Amygdala (tissue), 56 donors: ENCODE measurements around the gene NAV2.

ENCODE experiments used
- DNase-seq, 56 donors: peaks; one replicate each; lab custom pipeline; 2025; lab: John Stamatoyannopoulos, UW

The NAV2 gene

DNA sequence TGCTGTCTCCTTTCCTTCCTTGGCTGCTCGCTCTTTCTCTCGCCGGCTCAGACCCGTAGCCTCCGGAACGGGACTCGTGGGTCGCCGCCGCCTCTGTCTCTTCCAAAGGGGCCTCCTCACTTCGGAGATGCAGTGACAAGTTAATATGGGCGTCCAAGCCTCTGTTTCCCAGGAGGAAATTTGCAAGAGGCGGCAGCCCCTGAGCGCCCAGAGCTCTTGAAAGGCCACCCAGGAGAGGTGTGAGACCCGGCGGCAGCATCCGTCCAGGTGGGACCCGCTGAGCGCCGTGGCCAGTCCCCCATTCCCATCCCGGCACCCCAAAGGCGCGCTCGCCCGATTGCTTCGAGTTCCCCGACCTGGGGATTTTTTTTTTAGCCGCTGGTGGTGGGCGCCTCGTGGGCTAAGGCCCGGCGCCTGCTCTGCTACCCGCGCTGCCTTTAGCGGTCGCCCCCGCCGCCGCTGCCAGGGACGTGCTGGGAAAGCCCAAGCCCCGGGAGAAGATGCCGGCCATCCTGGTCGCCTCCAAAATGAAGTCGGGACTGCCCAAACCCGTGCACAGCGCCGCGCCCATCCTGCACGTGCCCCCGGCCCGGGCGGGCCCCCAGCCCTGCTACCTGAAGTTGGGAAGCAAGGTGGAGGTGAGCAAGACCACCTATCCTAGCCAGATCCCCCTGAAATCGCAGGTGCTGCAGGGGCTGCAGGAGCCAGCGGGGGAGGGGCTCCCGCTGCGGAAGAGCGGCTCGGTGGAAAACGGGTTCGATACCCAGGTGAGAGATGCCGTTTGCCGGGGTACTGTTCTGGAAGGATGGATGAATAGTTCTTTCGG lies 772 bp downstream of the NAV2 start:
- peak in 2 of 56 donors; percentile 33 to 52 for DNase-seq

DNA sequence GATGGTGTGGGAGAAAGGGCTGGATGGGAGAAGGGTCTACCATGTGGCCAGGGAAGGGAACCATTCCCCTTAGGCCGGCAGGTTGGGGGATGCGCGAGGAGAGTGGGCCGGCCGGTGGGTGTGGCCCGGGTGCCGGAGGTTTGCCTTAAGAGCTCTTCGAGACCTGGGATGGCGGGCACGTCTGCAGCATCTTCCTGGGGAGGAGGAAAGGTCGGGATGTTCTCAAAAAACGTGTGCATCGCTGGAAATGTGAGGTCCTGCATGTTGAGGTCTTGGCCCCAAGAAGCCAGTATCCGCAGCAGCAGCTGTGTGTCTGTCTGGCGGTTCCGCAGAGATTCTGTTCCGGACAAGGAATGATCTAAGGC lies 1.4 kb downstream of the NAV2 start:
- peak in 1 of 56 donors; percentile 36 for DNase-seq

DNA sequence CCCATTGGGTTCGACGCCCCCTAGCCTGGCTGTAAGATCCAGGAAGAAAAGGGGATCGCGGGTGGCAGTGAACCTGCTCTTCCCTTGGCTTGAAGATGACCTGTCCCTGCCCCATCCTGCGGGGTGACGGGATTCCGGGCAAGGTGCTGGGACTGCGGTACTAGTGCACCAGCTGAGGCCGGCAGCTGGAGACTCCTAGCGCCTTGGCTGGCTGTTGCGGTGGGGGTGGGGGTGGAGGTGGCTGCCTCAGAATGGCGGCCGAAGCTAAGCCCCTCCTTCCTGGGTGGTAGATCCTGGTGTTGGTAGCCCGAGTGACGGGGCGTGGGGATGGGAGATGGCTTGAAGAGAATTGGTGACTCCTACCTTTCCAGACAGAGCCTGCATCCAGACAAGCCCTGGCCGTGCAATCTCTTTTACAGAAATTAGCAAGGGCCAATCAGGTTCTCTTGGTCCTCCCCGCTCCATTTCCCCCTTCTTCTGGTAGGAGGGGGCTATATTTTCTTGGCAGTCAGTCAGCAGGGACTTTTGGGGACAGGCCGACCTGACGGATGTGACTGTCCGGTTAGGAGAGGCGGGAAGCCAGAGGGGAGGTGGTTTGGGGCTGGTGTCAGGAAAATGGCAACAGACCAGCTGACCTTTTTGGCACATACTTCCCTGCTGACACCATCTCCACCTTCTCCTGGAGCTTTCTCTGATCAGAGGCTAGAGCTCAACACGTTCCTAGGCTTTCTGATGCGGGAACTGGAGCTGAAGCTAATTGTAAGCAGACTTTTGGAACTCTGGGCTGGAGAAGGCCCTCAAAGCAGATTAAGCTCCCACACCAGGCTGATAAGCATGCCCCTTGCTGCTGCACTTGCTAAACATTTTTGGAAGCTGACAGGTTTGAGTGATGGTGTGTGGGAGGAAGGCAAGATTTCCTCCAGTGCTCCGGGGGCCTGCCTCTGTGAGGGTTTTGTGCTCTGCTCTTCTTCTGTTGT lies 2.0 kb downstream of the NAV2 start:
- peak in 34 of 56 donors; percentile 22 to 68 (median 48) for DNase-seq

DNA sequence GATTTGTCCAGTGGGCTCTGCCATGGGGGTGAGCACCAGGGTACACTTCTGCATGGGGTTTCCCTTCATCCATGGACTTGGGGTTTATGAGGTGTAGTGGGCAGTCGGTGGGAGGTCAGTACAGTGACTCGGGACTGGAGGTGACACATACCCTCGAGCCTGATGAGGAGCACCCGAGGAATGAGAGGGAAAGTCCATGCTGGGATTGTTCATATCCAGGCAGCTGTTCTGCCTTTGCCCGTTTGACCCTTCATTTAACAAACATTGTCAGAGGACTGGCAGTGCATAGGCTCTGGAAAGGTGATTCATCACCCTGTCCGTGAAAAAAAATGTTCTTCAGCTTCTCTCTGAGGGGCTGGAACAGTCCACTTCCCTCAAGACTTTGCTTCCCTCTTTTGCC lies 2.7 kb downstream of the NAV2 start:
- DNase-seq: no peak

DNA sequence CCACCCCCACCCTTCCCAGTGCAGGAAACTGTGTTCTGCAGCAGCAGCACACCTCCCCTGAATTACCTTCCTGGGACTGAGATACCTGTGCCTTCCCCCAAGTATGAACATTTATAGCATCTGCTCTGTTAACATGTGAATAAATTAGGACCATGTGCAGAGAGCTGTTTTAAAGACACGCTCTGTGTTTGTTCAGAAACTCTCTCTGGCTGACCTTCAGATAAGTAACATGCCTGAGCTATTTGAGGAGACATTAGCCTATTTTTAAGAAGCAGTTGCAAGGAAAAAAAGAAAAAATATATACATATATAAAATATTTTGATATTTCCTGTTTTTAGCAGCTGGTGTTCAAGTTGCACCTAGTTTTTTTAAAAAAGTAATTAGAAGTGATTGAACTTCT lies 5.4 kb downstream of the NAV2 start:
- DNase-seq: no peak

DNA sequence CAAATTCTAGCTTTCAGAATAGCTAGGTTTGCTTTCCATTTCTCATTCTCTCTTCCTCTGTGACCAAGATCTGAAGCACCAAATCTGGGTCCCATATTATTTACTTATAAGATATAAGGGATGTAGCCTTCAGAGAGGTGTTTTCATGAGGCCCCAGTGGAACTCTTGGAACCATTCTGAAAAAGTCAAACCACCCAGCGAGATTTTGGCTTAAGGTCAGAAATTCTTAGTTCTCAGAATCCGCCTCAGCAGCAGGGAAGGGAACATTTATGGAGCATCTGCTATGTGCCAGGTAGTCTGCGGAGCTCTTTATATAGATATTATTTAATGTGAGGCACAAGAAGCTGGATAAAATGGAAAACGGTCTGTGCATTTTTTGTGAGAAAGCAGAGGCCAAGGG lies 6.3 kb downstream of the NAV2 start:
- DNase-seq: no peak

DNA sequence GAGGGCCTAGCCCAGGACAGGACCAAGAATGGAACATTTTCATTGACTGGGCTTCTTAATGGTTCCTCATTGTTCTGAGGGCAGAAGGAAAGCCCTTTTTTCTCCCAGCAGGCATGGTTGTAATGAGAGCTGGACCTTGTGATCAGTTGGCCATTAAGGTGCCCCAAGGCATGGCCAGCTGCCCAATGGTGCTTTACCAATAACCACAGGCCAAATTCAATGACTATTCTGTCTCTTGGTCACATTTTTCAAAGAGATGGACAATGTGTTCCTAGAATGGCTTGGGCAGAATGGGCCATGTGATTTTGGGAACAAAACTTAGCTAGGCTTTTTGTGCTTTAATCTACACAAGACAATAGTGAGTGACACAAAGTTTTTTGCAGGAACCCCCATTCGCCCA lies 7.3 kb downstream of the NAV2 start:
- DNase-seq: peak in 28 of 56 donors; percentile 17 to 72 (median 46)

DNA sequence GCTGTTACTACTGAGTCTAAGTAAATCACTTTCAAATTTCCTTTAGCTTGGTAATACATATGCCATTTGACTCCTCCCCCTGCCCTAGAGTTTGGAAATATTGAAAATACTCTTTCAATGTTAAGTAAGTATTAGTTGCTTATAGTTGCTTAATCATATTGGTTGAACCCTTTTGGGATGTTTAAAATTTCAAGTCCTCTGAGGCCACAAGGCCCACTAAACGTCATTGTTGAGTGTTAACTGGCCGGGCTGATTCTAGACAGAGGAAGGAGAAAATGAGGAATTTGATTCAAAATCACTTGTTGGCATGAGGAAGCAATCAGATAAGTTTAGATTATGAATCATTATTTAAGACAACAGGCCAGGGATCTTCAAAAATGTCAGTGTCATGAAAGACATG lies 8.5 kb downstream of the NAV2 start:
- DNase-seq: no peak

DNA sequence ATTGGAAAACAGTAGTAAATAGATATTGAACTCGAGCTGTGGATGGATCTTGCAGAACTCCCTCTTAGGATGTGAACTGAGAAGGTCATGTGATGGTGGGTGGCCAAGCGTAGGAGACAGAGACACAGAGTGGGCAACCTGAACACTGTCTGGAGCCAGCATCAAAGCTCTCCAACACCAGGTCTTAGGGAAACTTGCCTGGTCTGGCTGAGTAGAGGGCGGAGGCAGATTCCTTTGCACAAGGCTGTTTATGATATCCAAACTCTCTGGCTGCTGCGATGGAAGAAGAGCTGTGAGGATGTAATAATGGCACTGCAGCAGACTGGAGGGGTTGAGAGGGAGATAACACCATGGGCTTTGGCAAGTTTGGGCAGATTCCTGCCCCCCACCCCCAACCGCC lies 10.1 kb downstream of the NAV2 start:
- no peak for DNase-seq

DNA sequence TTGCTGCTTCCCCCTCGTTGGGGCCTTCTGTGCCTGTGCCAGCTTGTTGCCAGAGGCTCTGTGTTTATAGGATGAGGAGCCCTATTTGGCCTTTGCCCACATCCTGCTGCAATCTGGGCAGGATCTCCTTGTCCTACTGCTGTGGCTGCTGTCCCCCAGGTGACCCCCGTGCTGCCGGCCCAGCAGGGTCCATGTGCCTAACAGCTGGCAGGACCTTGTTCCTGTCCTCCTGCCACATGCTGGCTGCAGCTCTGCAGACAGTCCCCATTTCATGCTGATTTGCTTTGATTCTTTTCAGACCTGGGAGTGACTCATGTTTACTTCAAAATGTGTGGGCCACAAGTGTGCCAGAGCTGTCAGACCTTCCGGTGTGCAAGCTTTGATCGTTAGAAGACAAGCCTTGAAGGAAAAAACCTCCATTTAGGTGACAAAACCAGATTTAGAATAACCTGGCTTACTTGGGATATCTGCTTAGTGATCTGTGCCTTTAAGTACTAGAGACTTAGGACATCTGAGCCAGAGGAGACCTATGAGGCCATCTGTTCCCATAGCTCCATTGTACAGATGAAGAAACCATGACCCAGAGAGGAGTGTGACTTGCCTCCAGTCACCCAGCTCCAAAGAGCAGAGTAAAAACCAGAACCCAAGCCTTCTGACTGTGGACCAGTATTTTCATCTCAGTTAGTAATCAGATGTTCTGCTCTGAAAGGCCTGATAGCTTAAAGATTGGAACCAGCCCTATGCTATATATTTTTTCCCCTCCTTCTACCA lies 11.1 kb downstream of the NAV2 start:
- peak in 8 of 56 donors; percentile 17 to 40 (median 28) for DNase-seq

DNA sequence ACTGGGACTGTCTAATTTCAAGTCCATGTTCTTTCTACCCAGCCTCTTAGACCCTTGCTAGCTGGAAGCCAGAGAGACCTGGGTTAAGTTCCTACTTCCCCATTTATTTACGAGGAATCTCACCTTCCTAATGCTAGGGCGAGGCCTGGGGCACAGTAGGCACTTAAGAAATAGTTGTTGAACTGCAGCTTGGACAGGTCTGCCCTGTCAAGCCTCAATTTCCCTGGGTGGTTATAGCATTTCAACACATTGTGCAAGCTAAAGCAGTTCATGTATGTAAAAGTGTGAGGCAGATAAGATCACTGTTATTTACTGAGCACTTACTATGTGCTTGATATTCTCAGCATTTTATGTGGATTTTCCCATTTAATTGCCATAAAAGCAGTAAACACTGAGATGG lies 12.1 kb downstream of the NAV2 start:
- DNase-seq: no peak

DNA sequence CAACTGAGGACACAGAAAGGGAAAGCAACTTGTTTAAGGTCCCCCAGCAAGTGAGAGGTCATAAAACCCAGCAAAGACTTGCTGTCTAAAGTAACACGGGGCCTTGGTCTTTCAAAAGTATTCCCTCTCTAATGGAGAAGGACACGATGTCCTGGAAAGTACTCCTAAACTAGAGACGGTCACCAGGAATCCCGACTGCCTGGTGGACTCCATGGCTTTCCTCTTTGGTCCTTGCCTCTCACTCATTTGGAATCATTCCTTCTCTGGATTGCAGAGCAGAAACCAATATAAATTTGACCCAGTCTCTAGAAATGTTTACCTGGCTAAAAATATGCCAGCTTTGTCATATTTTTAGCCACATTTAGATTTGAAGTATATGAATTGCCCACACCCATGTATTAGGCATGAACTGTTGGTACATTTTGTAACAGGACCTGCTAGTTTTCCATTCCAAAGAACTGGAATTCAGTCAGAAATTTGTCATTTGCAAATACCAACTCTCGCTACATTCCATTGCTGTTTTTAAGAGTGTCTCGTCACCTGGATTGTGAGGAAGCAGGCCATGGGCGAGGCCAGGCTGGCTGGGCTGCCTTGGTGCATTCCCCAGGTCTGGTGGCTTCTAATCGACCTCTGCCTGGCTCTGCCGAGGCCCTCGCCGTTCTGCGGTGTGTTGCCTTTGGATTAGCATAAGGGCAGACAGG lies 12.9 kb downstream of the NAV2 start:
- no peak for DNase-seq

DNA sequence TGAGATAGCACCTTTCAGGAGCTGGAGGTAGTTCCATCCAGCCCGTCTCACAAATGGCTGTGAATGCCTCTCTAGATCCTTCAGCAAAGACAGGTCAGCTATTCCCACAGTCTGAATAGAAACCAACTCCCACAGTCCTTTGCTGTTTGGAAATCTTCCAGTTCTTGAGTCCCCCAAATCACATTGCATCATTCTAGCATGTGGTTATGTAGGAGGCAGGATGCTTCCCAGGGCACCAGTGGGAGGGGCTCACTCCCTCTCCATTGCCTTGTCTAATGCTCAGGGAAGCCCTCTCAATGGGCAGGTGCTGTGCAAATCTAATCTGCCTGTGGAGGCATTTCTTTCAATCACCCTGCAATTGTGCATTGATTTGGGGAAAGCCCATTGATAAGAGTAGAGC lies 14.6 kb downstream of the NAV2 start:
- peak in 21 of 56 donors; percentile 18 to 68 (median 40) for DNase-seq

DNA sequence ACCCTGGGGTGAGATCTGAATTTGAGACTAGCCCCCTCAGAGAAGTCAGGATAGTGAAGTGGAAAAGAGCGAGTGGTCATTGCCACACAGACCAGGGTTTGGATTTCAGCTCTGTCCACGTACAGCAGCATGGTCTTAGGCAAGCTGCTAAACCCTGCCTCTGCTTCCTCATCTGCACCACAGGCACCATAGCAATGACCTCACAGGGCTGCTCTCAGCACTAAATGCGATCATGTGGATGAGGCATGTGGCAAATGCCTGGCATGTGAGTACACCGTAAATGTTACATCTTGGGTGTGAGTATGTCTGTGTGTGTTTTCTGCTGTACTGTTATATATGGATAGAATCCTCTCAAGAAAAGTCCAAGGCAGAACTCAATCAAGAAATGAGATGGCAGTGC lies 15.8 kb downstream of the NAV2 start:
- DNase-seq: no peak

DNA sequence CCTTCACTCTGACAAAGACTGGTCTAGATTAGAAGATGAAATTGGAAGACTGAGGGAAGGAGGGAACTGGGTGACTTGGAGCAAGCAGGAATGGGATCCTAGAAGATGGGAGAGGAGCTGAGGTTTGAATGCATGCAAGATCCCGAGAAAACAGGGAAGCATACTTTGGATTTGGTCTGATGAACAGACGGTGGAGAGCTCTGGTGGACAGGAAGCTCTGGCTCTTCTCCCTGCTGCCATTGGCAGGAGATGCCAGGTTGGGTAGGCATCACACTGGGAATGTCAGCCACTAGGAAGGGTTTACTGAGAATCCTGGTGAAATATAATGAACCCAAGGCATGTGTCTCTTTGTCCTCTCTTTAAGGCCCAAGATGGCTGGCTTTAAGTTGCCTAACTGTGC lies 16.5 kb downstream of the NAV2 start:
- no peak for DNase-seq

DNA sequence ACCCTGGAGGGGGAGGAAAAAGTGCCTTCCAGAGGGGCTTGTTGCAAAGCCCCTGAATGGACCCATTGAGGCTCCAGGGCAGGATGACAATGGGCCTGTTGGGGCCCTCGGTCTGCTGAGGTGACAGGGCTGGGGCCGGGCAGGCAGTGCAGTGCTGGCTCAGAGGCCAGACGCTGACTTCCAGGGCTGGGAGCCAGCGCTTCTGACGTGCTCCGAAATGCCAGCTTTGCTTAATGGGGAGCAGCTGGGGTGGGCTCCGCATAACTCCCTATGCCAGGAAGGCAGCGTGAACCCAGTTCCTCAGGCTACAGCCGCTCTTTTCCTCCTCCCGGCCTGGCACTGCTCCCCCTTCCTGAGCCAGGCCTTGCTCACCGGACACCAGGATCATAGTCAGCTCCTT lies 17.7 kb downstream of the NAV2 start:
- peak in 44 of 56 donors; percentile 20 to 79 (median 52) for DNase-seq

DNA sequence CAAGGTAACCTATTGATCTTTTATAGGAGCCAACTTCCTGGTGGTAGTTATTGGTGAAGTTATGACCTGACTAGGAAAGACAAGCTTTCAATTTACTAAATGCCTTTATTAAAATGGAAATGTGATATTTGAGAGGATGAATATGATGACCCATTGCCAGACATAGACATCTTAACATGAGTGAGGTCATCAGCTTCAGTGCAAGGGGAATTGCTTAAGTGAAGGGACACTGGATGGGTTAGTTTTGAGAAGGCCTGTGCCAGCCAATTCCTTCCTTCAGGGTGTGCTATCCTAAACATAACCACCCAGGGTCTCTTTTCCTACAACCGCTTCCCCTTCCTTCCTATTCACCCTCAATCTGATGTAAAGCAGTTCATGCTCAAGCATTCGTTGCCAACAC lies 21.5 kb downstream of the NAV2 start:
- no peak for DNase-seq

DNA sequence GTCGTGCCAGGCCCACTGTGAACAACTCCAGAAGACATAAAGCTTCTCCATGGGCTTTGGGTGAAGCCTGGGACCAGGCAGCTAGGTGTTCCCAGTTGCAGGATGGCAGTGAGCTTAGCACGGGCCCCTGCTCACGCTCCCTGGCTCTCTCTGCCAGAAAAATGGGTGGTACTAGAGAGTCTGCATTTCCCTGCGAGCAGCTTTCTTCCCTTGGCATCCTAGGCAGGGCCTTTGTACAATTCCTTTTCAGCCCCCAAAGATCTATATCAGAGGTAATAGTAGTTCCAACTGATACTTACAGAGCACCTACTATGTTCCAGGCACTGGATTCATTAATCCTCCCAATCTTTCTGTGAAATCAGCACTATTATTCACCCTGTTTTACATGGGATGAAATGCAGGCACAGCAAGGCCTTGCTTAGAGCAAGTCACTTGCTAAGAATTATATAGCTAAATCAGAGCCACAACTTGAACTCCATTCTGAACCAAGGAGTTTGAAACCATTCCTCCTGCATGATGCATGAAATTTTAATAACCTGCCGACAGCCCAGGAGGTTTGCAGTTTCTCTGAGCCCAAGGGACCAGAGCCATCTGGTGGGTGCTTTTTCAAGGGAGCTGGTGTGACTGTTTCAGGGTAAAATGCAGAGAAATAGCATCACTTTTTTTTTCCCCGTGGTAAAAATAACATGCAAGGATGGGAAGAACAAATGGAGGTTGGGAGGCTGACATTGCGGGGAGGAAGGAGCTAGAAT lies 22.7 kb downstream of the NAV2 start:
- DNase-seq: peak in 14 of 56 donors; percentile 10 to 66 (median 24)

DNA sequence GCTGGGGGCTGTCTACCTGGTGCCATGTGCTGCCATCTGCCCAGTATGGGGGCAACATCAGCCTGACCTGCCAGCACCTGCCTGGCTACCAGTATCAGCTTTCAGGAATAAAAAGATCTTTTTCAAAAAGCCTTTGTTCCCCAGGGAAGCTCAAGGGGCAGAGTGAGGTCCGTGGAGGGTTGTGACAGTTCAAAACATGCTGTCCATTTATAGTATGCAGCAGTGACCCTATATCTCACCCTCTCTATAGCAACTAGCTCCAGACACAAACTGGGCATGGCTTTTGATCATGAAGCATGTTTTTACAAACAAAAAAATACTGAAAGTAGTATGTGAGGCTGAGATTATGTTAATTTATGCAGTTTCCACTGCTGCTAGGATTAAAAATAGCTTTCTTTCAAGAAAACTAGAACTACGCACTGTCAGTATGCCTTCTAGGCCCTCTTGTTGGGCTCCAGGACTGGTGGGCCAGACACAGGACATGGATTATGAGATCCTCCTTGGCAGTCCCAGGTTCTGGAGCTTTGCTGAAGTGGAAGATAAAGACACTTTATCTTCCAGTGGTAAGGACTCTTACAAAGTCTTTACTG lies 23.4 kb downstream of the NAV2 start:
- DNase-seq: no peak
